HG02798 (cell line): ENCODE data around the gene CFAP57.

Experiments
- ATAC-seq: cut with Tn5 transposase; IDR thresholded peaks from one replicate; pipeline ENCODE4 v1.9.1; 2021; ENCODE audit warnings: mild to moderate bottlenecking; ENCODE audit not compliant: unreplicated experiment, poor library complexity

The CFAP57 gene

DNA sequence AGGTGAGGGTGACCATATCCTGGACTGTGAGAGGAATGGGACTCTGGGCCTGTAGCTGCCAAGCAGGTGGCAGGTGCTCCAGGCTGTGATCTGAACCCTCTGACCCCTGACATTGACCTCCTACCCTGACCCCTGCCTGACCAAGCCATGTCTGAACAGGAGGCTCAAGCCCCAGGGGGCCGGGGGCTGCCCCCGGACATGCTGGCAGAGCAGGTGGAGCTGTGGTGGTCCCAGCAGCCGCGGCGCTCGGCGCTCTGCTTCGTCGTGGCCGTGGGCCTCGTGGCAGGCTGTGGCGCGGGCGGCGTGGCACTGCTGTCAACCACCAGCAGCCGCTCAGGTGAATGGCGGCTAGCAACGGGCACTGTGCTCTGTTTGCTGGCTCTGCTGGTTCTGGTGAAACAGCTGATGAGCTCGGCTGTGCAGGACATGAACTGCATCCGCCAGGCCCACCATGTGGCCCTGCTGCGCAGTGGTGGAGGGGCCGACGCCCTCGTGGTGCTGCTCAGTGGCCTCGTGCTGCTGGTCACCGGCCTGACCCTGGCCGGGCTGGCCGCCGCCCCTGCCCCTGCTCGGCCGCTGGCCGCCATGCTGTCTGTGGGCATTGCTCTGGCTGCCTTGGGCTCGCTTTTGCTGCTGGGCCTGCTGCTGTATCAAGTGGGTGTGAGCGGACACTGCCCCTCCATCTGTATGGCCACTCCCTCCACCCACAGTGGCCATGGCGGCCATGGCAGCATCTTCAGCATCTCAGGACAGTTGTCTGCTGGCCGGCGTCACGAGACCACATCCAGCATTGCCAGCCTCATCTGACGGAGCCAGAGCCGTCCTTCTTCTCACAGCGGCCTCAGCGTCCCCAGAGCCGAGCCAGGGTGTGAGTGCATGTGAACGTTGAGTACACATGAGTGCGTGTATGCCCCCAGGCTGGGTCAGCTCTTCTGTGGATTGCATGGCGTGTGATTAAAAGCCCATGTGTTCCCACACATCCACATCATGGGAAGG lies 100.7 kb downstream of the CFAP57 start:
- no peak for ATAC-seq

DNA sequence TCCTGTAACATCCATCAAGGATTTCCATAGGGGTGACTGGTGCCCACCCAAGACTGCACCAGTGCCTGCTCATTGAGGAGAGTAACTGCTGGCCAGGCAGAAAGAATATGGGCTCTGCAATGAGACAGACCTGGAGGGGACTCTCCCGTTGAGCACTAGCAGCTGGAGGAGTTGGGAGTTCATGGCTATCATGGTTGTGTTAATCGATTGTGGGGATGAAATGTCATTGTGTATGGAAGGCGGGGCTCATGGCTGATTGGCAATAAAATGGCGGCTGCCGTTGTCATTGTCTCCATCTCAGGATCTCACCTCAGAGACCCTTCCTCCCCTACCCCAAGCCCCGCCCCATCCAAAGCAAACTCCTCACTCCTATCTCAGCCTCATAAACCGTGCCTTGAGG lies 101.6 kb downstream of the CFAP57 start:
- no peak for ATAC-seq

DNA sequence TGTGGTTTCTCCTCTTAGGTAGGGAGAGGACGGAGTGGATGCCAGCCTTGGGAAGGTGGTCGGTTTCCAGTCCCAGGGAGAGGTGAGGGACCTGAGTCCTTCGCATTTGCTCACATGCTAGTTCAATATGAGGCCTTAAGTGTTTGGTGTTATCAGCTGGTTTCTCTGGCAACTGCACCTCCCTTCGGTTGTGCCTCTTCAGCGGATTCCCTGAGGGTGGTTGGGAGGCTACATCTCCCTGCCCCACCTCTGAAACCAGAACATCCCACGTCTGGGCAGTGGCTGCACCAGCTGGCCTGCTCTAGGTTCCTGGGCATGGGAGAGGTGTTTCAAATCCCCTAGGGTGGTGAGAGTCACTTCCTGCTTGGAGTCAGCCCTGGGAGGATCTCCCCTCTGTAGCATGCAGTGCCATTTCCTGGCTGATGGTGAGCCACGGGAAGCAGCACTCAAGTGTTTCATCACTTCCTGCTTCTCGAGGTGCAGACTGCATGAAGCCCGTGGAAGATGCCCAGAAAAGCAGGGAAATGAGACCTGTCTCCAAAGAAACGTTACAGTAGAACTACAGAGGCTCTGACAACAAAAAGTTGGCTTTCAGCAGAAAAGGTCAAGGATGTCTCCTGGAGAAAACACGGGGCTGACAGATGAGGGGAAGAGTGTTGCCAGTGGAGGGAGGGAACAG lies 102.1 kb downstream of the CFAP57 start:
- ATAC-seq = no peak

DNA sequence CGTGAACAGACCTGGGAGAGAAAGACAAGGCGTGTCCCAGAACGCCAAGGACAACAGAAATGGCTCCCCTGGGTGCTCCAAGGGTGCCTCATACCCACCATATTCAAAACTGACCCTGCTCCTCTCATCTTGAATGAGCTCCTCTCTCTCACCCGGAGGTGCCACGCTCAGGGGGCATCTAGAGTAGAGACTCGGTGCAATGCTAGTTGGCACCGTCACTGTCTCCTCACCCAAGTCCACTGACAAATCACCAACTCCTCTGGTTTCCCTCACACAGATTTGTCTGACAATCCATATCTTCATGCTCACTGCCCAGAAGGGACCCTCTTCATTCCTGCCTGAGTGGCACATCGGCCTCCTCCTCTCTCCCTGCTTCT lies 102.7 kb downstream of the CFAP57 start:
- ATAC-seq = no peak

DNA sequence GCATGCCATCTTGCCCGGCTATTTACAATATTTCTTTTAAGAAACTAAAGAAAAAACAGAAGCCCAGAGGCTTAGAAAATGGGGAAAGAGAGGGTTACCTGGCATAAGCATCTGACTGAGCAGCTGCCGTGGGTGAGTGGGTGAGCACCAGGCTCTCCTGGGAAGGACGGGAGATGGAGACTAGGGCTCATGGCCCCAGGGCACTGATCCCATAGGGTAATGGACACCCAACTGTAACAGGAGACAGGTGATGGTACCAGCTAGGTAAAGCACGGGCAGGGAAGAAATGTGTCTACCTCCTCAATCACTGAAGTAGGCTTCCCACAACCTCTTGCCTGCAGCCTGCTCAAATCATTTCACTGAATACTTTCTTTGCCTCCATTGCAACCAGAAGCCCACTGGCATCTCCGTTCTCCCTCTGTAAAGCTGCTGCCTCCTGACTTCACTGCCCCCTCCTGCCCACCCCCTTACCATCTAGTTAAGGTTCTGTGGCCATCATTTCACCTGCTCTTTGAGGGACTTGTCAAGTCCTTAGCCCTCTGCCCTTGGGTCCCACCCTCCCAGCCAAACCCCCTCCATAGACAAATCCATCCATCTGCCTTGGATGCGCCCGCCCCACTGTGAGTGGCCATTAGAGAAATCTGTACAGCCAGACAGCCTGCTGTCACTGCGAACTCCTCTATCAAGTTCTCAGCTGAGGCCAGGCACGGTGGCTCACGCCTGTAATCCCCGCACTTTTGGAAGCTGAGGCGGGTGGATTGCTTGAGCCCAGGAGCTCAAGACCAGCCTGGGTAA lies 103.9 kb downstream of the CFAP57 start:
- ATAC-seq = no peak

DNA sequence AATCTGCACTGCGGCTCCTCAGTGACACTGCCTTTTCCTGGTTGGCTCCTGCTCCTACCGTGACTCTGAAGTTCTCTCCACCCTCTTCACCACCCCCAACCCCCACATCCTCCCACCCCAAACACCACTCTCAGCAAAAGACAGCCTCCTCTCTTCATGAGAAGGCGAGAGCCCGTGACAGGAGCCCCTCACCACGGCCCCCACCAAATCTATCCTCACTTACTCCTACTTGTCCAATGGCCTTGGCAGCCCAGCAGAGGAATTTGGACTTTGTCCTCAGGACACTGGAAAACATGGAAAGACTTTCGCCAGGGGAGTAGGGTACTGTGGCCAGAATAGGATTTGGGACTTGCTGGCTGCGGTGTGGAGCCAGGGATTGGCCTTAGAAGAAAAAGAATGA lies 104.5 kb downstream of the CFAP57 start:
- no peak for ATAC-seq

DNA sequence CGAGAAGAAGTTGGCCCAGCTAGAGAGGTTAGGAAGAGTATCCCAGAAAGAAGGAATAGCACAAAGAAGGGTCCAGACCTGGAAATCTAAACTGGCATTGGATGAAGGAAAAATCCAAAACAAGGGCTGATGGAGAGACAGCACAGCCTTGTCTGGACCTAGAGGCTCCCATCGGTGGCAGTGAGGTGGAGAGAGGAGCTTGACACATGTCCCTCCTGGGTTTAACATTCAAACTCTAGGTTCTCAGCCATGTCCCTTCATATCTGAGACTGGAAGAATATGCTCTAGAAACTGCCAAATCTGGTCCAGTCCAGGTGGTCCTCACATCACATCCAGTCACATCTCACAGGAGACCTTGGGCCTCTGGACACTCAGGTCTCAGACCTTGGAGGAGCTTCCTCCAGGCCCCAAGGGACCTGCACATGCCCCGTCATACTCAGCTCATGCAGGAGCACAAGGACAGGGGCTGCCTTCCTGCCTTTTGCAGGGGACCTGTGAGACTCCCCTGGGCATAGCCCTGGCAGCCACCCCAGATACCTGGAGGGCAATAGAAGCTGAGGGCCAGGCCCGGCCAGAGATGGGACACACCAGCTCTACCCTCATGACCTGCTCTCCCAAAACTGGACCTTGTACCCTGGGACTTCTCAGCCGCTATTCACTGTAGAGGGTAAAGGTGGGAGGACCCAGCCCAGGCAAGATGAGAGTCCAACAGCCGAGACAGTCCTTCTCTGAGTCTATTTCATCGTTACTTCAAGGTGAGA lies 105.2 kb downstream of the CFAP57 start:
- no peak for ATAC-seq

DNA sequence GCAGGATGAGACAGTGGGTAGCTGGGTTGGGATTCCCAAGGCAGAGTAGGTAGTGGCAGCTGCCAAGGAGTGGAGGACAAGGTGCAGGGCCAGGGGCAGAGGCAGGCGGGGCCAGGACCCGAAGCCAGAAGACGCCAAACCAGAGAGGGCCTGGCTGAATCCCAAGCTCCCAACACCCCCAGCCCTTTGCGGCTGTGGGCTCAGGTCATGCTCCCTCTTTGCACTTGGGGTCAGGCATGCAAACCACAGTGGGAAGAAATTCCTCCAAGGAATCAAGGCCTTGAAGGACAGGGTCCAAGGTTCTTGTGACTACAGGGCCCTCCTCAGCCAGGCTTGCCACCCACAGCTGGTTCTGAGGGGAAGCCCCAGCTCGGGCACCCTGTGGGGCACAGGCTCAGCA lies 107.0 kb downstream of the CFAP57 start:
- no peak for ATAC-seq

DNA sequence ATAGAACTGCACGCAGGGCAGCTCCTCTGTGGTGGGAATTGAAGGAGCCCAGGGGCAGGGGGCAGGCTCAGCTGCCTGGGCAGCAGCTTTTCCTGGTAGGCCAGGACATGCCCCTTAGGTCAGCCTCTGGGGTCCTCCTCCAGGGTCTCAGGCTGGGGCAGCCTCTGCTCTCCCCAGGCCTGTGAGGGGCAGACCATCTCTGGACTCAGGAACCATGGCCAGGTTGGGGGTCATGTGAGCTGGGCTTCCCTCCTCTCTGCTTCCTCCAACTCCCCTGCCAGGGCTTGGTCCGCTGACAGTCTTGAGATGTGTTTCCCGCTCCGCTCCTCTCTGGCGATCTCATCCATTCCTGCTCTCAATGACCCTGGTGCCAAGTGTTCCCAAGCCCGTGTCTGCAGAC lies 107.5 kb downstream of the CFAP57 start:
- no peak for ATAC-seq

DNA sequence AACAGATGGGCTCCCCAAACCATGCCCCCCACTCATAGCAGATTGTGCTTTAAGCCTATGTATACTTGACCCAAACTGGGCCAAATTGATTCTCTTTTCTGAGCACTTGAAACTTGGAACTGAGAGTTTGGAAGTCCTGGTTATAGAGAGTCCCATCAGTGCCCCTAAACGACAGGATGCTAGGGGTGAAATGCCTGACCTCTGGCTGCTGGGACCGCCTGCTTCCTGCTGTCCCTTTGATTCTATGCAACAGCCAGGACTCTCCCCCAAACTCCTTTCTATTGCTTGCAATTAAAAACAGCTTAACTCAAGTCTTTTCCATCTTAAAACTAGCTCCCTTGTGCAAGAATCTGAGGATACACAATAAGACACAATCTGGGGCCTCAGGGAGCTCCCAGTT lies 108.6 kb downstream of the CFAP57 start:
- no peak for ATAC-seq

DNA sequence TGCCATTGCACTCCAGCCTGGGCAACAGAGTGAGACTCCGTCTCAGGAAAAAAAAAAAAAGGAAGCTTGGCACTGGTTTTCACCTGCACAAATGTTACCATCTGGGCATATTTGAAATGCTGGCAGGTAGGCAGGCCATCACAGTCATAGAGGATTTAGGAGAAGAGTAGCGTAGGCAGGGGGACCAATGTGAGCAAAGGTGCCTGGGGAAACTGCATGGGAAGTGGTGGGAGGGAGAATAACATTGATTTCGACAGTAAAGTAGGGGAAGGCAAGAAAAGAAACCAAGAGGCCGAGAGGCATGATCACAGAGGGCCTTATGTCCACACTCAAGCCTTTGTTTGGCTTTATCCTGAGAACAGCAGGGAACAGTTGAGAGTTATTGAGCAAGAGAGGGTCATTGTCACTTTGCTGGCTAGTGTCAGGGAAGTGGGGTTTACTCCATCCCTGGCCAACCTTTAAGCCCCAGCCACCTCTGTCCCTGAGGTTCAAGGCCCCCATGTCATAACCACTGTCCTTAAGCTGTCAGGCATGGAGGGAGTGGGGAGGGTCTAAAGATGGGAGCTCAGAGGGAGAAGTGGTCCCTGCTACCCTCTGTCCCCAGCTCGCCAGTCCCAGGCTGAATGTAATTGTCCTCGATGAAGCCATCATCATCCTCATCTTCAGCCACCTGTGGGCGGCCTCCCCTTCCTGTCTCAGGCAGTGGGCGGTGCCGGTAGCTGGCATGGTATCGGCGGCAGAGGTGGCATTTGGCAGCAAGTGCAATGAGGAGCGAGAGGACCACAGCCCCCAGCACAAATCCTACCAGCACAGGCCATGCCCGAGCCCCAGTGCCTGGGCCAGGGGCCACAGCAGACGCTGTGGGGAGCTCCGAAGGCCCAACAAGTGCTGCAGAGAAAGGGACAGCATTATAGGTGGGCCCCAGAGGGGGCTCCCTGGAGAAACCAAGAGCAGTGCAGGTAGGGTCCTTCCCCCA lies 110.4 kb downstream of the CFAP57 start:
- no peak for ATAC-seq

DNA sequence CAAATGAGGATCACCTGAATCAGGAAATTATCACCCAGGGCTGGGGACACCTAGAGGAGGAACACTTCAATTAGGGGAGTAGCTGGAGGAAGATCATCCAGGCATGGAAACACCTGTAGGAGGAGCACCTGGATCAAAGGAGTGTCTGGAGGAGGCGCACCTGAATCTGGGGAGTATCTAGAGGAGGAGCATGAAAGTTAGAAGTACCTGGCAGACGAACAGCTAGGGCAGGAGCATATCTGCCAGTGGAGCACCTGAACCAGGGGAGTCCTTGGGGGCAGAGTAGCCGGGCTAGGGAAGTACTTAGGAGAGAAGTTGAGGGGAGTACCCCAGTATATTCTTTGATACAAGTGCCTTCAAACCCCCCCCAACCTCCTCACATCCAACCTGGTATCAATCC lies 111.9 kb downstream of the CFAP57 start:
- ATAC-seq = no peak

DNA sequence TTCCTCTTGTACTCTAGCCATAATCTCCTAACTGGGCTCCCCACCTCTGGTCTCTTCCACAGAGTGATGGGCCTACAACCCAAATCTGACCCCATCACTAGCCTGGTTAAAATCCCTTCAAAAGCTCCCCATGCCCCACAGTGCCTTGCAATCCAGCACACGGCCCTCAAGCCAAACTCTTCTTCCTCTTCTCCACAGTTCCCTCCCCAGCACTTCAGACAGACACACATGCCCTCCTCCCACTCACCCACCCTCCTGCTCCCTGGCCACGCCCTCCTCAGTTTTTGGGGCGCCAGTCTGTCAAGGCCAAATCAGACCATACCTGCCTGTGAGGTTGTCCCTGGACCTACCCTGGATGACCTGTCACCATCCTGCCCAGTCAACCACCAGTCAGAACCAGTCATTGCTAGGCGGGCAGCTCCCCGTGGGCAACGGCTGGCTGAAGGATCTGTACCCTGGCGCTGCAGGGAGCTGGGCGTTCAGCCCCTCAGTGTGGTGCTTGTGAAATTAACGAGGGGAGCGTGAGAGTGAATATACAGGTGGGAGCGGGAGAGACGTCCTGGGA lies 112.5 kb downstream of the CFAP57 start:
- no peak for ATAC-seq

DNA sequence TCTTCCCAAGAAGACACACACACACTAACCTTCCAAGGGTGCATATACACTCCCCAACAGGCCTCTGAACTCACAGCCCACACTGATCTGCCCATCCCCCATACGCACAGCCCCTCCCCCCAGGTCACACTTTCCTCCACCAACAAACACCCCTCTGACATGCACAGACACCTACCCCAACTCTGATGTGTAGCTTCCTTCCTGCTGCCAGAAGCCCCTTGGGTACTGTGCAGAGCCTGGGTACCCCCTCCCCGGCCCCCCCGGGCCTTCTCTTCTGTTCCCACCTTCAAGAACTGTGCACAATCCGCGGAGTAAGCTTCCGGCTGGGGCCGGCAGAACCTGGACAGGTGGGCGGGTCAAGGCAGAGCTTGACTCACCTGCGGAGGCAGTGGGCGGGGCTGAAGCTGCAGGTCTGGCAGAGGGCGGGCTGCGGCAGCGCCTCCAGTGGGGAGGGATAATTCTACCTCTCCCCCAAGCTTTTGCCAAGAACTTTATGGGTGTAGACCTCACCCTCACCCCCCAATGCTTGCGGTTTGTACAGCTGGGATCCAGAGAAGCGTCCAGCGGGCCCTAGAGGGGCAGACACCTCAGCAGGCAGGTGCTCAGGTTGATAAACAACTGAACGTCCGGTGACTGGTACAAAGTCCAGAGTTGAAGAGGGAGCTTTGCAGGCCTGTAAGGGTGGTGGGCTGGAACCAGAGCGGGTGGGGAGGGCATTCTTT lies 113.3 kb downstream of the CFAP57 start, which contains the start of gene C1orf210:
TSS of gene C1orf210 (minus strand) at position 313 of the 722 bp plus-strand sequence. CDS start 2,311 bp downstream, outside the sequence.
- ATAC-seq = no peak

DNA sequence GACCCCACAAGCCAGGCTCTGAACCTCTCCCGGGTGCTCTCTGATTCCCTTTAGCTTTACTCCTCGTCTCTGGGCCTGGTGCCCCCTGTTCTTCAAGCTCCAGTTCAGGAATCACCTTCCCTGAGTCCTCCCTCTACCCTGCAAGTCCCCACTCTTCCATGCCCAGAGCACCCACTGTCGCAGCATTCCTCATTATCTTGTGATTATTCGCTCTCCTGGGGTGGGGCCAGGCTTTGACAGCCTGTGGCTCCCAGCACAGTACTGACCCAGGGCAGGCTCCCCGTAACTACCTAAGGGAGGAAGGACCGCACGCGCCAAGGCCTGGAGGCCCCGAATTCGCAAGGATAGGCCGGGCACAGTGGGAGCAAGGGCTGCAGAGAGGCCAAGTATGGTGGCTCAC lies 114.0 kb downstream of the CFAP57 start:
- no peak for ATAC-seq

DNA sequence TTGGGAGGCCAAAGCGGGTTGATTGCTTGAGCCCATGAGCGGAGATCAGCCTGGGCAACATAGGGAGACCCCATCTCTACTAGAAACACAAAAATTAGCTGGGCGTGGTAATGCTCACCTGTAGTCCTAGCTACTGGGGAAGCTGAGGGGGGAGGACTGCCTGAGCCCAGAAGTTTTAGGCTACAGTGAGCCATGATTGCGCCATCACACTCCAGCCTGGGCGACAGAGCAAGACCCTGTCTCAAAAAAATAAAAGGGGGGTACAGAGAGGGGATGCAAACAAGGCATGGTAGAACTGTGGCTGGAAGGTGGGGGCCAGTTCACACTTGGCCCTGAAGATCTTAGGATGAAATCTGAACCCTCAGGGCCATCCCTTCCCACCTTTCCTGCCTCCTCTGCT lies 114.4 kb downstream of the CFAP57 start:
- ATAC-seq = no peak

DNA sequence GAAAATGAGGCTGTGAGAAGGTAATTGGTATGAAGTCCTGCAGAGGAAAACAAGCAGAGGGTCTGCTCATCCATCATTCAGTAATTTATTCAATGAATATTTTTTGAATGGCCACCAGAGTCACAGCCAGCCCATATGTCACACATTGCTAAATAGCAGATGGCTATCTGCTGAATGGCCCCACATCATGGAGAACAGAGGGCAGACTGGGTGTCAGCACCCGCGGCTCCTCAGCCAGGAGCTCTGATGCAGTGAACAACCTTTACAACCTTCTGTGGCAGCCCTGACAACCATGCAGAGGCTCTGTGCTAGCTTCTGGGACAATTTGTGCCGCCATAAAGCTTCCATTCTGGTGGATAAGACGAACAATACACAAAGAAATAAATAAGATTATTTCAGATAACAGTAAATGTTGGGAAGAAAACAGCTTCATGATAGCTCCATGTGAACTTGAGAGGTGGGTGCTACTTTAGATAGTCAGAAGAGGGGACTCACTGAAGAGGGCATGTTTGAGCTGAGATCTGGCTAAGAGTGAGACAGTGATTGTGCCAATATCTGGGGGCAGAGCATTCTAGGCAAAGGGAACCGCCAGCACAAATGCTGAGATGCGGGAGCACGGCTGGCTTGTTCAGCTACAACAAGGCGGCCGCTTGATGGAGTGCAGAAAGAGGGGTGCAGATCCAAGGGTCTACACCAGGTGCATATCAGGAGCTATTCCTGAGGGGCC lies 116.1 kb downstream of the CFAP57 start:
- ATAC-seq = no peak
